Forelimb muscle (tissue), 1 donor: ENCODE data around the gene PIP5KL1. TPM values are rescaled to one million over a fixed set of nuclear protein-coding genes. Genes with fewer than 3 reads are reported as not detected.

Experiments
- DNase-seq: peaks from one replicate; pipeline ENCODE4 v3.0.0-alpha.2; 2013; ENCODE audit warnings: low read depth
- polyA plus RNA-seq: library from polyadenylated mRNA; unstranded; fragments of 120-200 nt; gene quantifications from one replicate; pipeline ENCODE4 v1.2.1, GENCODE V29; 2013; ENCODE audit not compliant: insufficient read length

The PIP5KL1 gene
- polyA plus RNA-seq, 1 donor = 5.3 TPM

DNA sequence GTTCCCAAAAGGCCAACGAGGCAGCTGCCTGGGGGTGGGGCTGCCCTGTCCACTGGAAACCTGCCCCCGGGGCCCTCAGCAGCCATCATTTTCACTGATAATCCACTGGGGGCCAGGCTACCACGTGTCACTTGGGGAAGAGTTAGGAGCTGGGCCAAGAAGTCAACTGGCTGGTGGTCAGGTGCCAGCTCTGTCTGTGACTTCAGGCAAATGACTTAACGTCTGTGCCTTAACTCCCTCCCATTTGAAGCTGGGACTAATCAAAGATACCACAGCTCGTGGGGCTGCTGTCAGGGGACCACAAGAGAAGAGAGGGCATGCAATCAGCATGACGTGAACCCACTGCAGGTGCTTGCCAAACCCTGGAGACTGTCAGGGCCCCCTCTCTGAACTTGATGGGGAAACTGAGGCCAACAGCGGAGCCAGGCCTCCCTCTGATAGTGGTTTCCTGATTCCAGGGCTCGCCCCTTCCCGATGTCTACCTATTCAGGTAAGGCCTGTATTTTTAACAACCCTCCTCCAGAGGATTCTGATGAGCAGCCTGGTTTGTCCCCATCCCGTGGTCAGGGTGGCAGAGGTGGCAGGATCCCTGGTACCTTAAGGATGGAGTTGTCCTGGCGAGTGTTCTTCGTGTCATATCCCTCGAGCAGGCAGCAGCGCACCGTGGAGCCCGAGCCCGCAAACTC lies 19.4 kb upstream of the PIP5KL1 start:
- no peak for DNase-seq

DNA sequence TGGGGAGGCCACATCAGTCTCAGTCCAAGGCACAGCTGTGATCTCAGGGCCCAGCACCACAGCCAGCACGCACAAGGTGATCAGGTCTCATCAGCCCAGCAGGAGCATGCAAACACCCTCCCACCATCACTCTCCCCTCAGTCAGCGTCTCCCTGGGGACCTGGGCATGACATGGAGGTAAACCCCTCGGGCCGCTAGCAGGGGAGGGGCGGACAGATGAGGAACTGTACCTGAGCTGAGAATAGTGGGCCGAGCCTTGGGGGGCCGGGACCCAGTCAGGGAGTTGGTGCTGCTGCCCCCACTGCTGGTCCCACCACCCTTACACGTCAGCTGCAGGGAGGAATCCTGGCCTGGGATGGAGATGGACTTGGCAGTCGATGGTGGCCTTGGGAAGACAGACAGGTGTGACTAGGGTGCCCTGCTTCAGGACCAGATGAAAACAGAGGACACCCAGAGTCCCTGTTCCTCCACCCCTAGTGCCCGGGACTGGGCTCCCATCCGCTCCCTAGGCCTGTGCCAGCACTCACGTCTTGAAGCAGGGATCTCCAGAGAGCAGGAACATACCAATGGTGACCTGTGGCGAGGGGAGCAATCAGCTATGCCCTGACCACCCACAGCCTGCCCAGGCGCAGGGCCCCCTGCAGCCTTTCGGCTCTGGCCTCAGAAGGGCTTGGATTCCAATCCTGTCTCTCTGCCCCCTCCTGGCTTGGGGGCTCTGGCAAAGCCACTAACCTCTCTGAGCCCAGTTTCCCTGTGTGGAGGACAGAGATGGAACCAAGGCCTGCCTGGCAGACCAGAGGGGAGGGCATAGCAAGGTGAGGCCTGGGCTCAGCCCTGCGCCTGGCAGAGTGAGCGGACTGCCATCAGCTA lies 17.5 kb upstream of the PIP5KL1 start:
- no peak for DNase-seq

DNA sequence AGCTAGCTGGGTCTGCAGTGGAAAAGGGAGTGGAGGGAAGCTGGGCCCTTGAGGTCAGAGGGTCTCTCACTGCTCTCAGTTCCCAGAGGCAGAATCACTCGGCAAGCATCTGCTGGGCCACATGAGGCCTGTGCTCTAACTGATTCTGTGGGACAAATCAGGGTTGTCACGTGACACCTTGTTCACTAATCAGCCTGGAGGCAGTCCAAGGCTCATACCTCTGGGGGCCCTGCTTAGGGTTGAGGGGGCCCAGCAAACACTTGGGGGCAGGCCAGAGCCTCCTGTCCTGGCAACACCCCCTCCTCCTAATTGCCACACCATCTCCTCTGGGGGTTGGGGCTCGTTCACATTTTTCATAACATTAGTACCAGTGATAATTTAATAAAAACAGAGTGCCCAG lies 16.2 kb upstream of the PIP5KL1 start:
- no peak for DNase-seq

DNA sequence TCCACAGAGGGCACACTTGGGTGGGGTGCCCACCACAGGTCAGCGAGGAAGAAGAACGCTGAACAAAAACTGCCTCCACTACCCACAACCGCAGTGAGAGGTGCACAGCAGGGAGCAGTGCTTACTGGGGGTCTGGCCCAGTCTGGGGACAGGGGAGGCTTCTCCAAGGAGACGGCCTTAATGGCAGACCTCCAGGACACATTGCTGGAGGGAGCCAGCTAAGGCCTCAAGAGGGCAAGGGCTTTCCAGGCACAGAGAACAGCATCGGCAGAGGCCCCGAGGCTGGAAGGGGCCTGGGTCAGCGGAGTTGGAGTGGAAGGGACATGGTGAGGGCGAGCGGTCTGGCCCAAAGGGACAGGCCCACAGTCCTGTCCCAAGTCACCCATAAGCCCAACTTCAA lies 15.4 kb upstream of the PIP5KL1 start:
- no peak for DNase-seq

DNA sequence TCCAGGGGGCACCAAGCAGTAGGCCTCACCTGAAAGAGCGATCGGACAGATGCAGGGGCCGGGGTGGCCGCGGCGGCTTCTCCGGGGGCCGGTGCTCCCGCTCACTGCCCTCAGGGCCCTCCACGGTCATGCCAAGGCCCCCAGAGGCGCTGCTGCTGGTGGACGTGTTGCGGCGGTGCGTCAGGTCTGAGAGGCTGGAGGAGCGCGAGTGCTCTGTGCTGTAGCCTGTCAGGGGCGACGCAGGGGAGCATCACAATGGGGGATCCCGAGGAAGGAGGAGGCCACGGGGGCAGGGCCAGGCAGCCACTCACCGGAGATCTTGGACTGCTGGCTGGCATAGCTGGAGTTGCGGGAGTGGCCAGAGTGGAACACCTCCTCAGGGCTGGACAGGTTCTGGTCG lies 14.8 kb upstream of the PIP5KL1 start:
- no peak for DNase-seq

DNA sequence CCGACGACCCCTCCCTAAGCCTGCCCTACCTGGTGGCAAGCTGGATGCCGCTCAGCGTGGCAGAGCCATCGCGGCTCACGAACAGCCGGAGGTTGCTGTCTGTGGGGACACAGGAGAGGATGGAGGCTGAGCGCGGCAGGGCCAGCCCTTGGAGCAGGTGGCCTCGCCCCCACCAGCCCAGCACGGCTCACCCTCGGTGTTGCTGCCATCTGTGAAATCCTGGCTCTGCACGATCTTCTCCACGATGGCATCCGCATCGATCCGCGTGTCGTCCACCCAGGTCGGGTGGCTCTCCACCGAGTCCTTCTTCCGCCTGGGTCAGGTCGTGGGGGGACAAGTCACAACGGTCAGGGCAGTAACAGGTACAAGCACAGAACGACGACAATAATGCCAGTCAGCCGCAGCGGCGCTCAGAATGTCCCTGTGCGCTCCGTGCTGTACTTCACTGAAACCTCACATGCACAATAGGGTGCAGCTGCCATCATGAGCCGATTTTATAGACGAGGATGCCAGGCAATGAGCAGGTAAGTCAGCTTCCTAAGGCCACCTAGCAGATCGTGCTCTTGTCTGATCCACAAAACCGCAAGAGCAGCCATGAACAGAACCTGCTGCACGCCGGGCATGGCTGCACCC lies 14.1 kb upstream of the PIP5KL1 start:
- no peak for DNase-seq

DNA sequence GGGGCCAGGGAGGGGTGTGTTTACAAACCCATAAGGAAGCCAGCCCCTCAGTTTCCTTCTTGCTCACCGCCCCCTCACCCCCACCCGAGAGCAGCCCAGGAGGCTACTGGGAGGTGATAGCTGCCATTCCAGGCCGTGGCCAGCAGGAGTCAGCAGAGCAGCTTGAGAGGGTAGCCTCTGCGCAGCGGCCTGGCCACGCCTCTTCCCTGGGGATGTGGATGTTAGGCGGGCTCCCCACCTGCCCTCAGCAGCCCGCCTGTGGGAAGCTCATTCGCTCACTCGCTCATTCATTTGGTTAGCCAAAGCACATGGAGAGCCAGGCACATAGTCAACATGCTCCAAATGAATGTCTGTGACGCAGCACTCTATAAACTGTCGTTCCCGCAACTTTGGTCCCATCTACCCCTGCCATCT lies 13.2 kb upstream of the PIP5KL1 start:
- DNase-seq = no peak

DNA sequence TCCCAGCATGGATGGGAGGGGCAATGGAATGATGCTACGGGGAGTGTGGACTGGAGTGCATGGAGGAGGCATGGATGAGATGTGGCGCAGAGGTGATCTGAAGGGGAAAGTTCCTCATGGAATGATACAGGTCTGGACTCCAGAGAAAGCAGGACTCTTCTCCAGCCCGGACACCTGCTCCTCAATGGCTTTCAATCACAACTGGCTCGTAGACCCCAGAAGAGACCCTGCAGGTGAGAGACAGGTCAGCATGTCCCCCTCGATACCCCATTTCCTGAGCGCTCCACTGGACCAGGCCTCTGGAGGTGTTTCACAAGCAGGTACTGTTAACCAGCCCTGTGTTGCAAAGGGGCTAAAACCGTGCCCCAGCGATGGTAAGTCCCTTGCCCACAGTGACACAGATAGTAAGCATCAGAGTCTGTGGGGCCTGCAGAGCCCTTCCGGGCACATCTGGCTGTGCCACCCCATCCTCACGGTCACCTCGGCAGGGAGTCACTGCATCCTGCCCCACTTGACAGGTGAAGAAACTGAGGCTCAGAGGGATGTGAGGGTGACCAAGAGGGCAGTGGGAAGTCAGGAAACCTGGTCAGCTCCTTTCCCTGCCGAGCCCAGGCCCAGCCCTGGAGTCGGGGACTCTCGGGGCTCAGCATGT lies 12.6 kb upstream of the PIP5KL1 start:
- no peak for DNase-seq

DNA sequence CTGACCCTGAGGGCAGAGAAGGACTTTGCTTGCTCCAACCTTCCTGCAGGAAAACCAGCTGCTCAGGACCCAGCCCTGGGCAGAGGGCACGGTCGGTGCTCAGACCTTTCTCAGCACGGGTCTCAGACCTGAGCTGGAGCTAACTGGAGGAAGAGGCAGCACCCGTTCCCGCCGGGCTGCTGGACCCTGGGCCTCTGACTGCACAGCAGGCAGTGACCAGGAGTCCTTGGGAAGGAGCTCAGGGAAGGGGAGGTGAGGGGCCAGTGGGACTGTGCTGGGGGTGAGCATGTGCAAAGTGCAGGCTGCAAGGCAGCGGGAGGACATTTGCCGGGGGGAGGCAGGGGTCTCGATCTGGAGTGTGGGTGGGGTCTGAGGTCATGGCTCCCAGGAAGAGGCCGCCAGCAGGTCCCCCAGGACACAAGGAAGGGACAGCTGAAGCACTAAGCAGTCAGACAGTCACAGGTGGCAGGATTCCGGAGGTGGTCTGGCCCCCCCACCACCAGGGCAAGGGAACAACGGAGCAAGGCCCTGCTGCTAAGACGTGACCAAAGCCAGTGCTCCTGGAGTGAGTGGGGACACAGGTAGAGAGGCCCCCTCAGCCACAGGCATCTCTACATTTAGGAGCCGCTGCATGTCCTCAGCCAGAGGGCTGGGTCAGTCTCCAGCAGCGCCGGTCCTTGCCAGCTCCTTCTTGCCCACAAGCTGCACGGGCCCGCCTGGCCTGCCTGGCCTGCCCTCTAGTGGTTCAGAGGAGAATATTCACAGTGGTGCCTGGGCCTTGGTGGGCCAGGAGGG lies 11.8 kb upstream of the PIP5KL1 start:
- no peak for DNase-seq

DNA sequence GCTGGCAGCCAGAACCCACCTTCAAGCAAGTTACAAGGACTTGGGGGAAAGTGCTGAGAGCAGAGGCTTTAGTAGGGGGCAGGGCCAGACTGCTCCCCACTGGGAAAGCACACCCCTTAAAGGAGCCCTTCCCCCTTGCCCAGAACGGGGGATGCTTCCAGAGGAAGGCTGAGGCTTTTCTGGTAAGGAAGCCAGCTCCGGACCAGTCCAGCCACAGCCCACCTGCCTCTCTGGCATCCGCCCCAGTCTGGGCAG lies 11.3 kb upstream of the PIP5KL1 start:
- DNase-seq = no peak

DNA sequence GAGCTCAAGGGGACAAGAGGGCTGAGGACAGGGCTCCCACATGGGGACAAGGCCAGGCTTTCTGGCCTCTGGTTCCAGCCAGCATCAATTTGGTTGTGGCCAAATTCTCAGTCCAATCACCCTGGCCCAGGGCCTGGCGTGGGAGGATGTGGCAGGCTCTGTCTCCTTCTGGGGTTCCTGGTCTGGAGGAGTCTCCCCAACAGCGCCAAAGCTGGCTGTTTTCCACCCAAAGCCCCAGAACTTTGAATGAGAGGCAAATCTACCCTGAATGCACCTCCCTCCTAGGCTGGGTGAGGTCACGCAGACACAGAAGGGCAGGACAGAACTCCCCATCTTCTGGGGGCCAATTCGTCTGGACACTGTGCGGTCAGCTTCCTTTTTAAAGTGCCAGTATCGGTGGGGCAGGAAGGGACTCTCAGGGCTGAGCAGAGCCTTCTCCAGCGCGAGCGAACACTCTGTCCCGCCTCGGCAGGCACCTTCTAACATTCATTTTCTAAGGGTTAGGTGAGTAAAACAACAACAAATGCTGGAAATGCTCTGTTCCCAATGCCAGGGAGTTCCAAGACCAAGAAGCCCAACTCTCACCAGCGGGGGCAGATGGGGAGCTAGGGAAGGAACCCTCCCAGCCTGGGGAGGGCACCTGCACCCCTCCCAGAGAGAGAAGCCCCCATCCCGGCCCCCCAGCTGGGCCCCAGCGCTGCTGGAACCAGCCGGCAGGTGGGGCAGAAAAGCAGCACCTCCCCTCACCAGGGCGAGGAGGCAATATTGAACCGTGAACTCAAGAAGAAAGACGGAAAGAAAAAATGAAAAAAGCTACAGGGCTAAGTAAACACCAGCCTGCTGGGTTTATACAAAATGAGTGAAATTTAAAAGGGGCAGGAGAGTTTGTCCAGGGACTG lies 10.7 kb upstream of the PIP5KL1 start:
- DNase-seq = no peak

DNA sequence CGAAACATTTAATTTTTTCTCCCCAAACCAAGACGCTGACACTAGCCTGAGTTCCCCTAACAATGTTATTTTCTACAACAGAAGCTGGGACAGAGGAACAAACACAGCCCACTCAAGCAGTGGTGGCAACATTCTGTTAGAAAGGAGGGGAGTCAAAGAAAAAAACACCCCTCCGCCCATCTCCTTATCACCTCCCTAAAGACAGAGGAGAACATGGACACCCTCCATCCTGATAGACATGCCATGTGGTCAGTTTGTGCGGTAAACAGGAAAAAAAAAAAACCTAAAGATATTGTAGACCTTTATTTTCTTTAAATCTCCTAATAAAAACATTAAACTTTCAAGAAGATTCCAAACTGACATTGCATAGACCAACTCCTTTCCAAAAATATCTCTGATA lies 10.0 kb upstream of the PIP5KL1 start:
- no peak for DNase-seq

DNA sequence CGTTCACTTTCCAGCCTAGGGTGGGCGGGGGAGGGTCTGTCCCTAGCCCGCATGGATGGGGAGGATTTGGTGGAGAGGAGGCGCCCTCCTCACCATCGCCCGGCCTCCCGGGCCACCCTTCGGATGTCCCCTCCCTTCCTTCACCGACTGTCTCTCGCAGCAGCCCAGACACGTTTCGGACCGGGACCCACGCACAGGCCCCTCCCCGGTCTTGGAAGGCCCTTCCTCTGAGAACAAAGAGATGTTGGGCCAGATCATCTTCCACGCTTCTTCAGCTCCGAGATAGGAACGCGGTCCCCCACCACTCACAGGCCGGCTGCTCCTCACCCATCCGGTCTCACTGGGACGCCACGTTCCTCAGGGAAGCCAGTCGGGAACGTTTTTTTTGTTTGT lies 7.7 kb upstream of the PIP5KL1 start:
- no peak for DNase-seq

DNA sequence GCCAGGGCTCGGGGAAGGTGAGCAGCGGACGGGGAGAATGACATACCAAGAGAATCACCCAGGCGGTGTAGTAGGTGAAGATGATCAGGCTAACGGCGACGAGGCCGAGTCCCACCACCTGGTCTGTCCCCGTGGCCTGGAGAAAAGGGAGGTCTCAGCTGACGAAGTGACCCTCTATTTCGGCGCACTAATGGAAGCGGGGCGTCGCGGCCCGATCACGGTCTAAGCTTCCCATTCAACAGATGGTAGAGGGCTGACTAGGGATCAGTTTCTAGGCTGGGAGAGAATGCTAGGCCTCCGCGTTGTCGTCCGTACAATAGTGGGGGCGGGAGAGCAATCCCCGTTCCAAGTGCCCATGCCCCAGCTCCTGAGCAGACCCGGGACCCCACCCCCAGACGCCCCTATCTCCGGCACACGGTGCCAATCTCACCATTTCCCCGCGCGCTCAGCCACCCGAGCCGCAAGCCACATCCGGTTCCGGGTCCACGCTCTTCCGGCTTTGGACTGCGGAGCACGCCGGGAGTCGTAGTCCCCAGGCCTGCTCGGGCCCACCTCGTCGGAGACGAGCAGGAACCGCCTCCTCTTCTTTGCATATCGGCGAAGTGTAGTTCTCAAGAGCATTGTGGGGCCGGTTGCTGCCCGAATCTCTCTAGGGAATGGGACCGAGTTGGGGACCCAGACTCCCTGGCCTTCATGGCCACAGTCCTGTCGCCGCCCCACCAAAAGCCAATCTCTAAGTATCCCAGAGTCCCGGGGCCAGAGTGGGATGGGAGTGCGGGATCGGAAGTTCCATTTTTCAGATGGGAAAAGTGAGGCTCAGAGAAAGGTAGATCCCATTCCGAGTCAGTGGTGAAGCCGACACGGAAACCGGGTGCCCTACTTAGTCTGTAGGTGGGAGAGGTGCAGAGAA lies 7.1 kb upstream of the PIP5KL1 start, which contains the start of gene DPM2:
TSS of gene DPM2 (minus strand) at position 467 of the 910 bp plus-strand sequence. CDS start at position 433, 34 bp downstream.
- DNase-seq = peak; percentile 75

DNA sequence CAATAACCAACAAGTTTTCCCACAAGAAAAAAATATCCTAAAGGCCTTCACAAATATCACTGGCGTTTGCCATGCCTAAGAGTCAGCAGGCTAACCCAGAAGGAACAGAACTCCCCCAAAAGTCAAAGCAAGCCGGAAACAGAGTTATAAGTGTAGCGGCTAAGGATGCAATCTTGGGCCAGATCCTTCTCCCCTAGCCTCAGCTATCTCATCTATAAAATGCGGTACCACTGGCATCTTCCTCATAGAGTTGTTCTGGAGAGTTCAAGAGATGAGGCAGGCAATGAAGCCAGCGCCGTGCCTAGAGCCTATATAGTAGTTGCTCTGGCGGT lies 6.4 kb upstream of the PIP5KL1 start:
- no peak for DNase-seq

DNA sequence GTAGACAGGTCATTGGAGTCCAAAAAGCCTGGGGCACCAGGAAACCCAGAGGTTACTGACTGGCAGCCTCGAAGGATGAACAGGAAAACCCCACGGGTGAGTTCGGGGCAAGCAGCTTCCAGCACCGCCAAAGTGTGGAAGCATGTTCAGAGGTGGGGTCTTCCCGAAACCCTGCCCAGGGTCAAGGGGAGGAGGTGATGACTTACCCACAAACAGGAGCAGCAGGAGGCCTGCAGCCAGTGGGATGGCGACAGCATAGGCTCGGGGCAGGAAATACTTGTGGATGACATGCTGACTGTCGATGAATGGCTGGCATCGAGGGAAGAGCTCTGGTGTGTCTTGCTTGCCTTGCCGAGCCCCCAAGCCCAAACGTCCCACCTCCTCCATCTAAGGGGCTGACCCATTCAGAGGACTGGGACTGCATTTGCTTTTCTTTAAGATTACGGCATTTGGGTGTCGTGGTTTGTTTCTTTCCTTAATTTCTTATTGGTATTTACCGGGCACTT lies 5.8 kb upstream of the PIP5KL1 start:
- no peak for DNase-seq

DNA sequence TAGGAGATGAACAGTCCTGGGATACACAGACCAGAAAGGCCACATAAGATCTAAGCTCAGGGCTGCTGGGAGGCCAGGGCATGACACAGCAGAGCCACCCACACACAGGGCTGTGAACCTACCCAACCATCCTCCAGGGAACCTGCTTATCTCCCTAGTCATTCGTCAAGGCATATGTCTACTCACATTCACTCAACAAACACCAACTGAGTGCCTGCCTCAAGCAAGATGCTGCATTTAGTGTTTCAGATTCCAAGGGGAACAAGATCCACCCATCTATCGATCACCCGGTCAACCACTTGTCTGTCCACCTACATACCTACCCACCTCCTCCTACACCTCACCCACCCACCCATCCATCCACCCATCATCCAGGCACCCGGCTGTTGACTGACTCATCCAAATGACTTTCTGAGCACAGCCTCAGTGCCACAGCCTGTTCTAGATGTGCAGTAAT lies 5.2 kb upstream of the PIP5KL1 start:
- no peak for DNase-seq

DNA sequence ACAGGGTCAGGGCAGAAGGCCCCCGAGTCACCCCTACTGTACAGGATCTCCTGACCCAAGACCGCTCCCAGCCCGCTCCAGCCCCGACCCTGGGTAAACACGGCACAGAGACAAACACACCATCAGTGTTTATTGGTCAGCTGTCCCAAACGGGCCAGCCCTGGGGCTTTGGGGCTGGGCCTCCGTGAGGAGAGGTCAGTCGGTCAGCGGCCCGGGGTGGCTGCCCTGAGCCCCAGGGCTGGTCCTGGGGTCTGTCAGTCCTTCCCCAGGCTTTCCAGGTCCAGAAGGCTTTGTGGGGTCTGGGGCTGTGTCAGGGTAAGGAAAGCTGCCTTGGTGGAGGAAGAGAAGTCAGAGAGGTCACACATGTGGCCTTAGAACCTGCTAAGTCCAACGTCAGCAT lies 4.4 kb upstream of the PIP5KL1 start:
- DNase-seq = no peak

DNA sequence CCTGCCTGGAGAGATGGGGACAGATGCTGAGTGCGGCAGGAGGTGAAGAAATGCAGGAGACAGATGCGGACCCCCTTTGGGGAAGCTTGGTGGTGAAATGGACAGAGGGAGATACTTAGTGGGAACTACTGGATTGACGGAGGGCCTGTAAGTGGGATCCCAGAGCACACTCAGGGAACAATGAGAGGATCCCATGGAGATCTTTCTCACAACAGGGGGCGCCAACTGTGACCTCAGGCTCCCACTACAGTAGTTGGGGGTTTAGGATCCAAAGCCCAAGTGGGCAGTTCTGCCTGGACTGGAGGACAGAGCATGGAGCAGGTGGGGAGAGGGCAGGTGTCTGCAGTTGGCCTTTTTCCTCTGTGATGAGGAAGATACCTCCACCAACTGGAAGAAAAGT lies 3.7 kb upstream of the PIP5KL1 start:
- DNase-seq = no peak
